ENCODE data around the gene PLA2R1.

PLA2R1 gene

GRCh38 chr2:159921752-159922404 lies 140.5 kb downstream of the PLA2R1 start:
- TF ChIP-seq CTCF (conservative IDR thresholded peaks at IDR 0.05; ENCODE audit: control insufficient read depth, insufficient read depth, low read depth, low read length): peak; percentile 76
- H3K4me3 ChIP-seq (ENCODE audit: control insufficient read depth, low read depth, low read length): no peak overlapping the region
- peak; percentile 74 for DNase-seq (ENCODE audit: low read depth)

GRCh38 chr2:159916511-159916910 lies 145.9 kb downstream of the PLA2R1 start:
- no peak overlapping the region for H3K4me3 ChIP-seq (ENCODE audit: control insufficient read depth, low read depth, low read length)
- TF ChIP-seq CTCF (conservative IDR thresholded peaks at IDR 0.05; ENCODE audit: control insufficient read depth, insufficient read depth, low read depth, low read length): no peak
- DNase-seq (ENCODE audit: low read depth): no peak

- TF ChIP-seq CTCF (conservative IDR thresholded peaks at IDR 0.05; ENCODE audit: control insufficient read depth, insufficient read depth, low read depth, low read length): no peak
- no peak for DNase-seq (ENCODE audit: low read depth)
- no peak overlapping the region for H3K4me3 ChIP-seq (ENCODE audit: control insufficient read depth, low read depth, low read length)
Measured at GRCh38 chr2:159913900-159914299, 148.5 kb downstream of the PLA2R1 start.

GRCh38 chr2:159912580-159912979 lies 149.8 kb downstream of the PLA2R1 start:
- no peak for DNase-seq (ENCODE audit: low read depth)
- no peak for TF ChIP-seq CTCF (conservative IDR thresholded peaks at IDR 0.05; ENCODE audit: control insufficient read depth, insufficient read depth, low read depth, low read length)
- H3K4me3 ChIP-seq (ENCODE audit: control insufficient read depth, low read depth, low read length): no peak overlapping the region

- TF ChIP-seq CTCF (conservative IDR thresholded peaks at IDR 0.05; ENCODE audit: control insufficient read depth, insufficient read depth, low read depth, low read length): no peak
- no peak overlapping the region for H3K4me3 ChIP-seq (ENCODE audit: control insufficient read depth, low read depth, low read length)
- DNase-seq (ENCODE audit: low read depth): no peak
Measured at GRCh38 chr2:159910951-159911350, 151.5 kb downstream of the PLA2R1 start.

- no peak overlapping the region for H3K4me3 ChIP-seq (ENCODE audit: control insufficient read depth, low read depth, low read length)
- no peak for TF ChIP-seq CTCF (conservative IDR thresholded peaks at IDR 0.05; ENCODE audit: control insufficient read depth, insufficient read depth, low read depth, low read length)
- DNase-seq (ENCODE audit: low read depth): no peak
Measured at GRCh38 chr2:159908623-159909022, 153.8 kb downstream of the PLA2R1 start.

- DNase-seq (ENCODE audit: low read depth): no peak
- TF ChIP-seq CTCF (conservative IDR thresholded peaks at IDR 0.05; ENCODE audit: control insufficient read depth, insufficient read depth, low read depth, low read length): no peak
- no peak overlapping the region for H3K4me3 ChIP-seq (ENCODE audit: control insufficient read depth, low read depth, low read length)
Measured at GRCh38 chr2:159907909-159908308, 154.5 kb downstream of the PLA2R1 start.

Measured in fibroblast of mammary gland (primary cell).